Skeletal muscle satellite cell (primary cell): ENCODE measurements around the gene APBB2.

Experiments
- H3K27me3 ChIP-seq: 2 replicates; pipeline ENCODE4 v1.7.0; 2013; ENCODE audit warnings: low read length; ENCODE audit not compliant: control insufficient read depth, insufficient read depth
- H3K36me3 ChIP-seq: 2 replicates; pipeline ENCODE4 v1.7.0; 2013; ENCODE audit warnings: mild to moderate bottlenecking, control low read depth, low read length; ENCODE audit not compliant: insufficient read depth
- H3K4me1 ChIP-seq: 2 replicates; pipeline ENCODE4 v1.7.0; 2013; ENCODE audit warnings: low read length; ENCODE audit not compliant: control insufficient read depth, insufficient read depth
- H3K4me2 ChIP-seq: 2 replicates; pipeline ENCODE4 v1.7.0; 2013; ENCODE audit warnings: mild to moderate bottlenecking, low read length
- H3K4me3 ChIP-seq: 2 replicates; pipeline ENCODE4 v1.7.0; 2013; ENCODE audit warnings: low read length
- H3K9ac ChIP-seq: 2 replicates; pipeline ENCODE4 v1.7.0; 2013; ENCODE audit warnings: mild to moderate bottlenecking, low read depth, low read length, moderate library complexity
- H3K9me3 ChIP-seq: replicated peaks from 2 replicates; pipeline ENCODE4 v1.7.0; 2013; ENCODE audit warnings: mild to moderate bottlenecking, control low read depth, low read length

Gene APBB2

DNA sequence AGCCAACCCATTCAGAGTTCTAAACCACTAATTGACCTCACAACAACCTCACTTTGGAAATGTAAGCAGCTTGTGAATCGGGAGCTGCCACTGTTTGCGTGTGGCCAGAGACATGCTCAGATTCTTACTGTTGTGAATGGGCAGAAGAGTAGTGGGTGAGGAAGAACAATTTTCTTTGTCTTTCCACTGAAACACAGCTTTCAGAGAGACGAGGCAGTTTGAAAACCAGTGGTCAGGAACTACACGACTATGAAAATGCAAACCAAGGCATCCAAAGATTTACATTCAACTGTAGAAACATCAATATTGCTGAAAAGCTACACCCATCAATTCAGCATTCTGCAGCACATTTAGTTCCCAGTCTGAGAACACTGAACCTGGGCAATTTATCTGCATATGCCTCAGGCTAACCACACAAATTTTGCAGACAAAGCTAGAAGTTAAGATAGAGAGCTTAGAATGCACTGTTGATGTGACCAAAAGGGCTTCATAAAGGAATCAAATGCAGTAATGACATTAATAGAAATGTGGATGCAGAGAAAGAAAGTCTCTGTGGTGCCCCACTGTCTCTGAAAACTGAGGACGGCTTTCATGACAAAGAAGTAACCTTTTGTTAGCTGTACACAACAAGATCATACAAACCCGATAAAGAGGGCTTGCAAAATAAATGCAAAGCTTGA, 134.3 kb downstream of the APBB2 start:
- Histone ChIP-seq H3K9ac (no peak overlapping the region), H3K36me3 (no peaks in the 10 kb centered on the region), H3K9me3 (no peaks in the 10 kb centered on the region), H3K27me3 (no peaks in the 10 kb centered on the region), H3K4me2 (no peak overlapping the region), H3K4me3 (no peak overlapping the region), H3K4me1 (peaks cover 8% of the 10 kb centered on the region)

DNA sequence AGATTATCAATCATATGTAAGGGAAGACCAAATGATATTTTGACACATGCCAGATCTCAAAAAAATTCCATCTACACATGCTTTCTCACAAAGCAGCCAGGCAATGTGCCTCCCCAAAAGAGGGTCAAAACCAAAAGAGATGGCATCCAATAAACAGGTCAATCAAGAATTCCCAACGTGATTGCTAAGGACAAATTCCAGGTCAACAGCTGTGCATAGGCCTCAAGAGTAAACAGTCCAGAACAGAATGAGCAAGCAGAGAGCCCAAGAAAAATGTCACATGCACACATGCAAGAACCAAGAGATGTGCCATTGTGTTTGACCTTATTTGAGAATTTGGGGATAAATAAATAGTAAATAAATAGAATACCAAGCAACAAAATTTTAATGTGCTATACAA, 136.7 kb downstream of the APBB2 start:
- Histone ChIP-seq H3K9ac (no peak overlapping the region), H3K4me3 (no peak overlapping the region), H3K4me1 (peaks cover 10% of the 10 kb centered on the region), H3K4me2 (no peak overlapping the region), H3K9me3 (no peaks in the 10 kb centered on the region), H3K36me3 (no peaks in the 10 kb centered on the region), H3K27me3 (no peaks in the 10 kb centered on the region)

DNA sequence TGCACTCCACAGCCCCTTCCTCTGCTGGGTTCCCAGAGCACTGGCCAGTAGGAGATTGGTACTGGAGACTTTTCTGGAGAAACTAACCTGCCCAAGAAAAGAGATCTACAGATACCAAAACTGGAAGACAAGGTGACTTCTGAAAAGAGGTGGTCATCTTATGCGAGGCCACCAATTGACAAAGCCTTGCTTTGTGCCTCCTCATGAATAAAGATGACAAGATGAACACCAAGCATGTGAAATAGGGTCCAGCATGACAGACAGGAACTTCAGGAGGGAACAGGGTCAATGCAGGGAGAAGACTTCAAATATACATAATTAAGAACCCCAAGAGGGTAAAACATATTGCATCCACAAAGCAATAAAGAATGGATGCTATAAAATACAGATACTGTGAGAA, 137.9 kb downstream of the APBB2 start:
- Histone ChIP-seq H3K9ac (no peak overlapping the region), H3K4me3 (no peak overlapping the region), H3K9me3 (no peaks in the 10 kb centered on the region), H3K4me1 (peaks cover 21% of the 10 kb centered on the region), H3K36me3 (no peaks in the 10 kb centered on the region), H3K4me2 (no peak overlapping the region), H3K27me3 (no peaks in the 10 kb centered on the region)

DNA sequence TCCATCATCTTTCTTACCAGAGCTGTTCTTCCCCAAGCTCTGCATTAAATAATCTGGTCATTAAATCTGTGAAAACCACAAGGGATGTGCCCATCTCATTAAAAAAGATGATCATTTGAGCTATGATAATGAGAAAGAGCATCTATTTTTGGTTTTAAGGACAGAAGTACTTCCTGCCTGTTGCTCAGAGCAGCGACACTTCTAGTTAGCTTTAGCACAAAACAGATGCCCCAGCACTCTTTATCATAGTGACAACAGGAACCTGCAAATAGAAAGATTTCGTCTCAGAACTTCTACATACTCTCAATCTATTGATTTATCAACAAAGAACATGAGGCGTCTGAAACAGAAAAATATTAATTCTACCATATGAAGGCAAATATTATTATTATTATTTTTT, 140.1 kb downstream of the APBB2 start:
- Histone ChIP-seq H3K36me3 (no peaks in the 10 kb centered on the region), H3K9me3 (no peaks in the 10 kb centered on the region), H3K27me3 (no peaks in the 10 kb centered on the region), H3K4me1 (peaks cover 32% of the 10 kb centered on the region), H3K4me2 (no peak overlapping the region), H3K4me3 (no peak overlapping the region), H3K9ac (no peak overlapping the region)

GRCh38 chr4:41072021-41072777, 142.1 kb downstream of the APBB2 start:
- Histone ChIP-seq H3K36me3 (no peaks in the 10 kb centered on the region), H3K4me3 (no peak overlapping the region), H3K9me3 (no peaks in the 10 kb centered on the region), H3K27me3 (no peaks in the 10 kb centered on the region), H3K4me2 (peak overlapping the region; percentile 1), H3K9ac (no peak overlapping the region), H3K4me1 (peaks cover 24% of the 10 kb centered on the region)

GRCh38 chr4:41070516-41071281, 143.6 kb downstream of the APBB2 start:
- H3K9me3 ChIP-seq = no peaks in the 10 kb centered on the region

DNA sequence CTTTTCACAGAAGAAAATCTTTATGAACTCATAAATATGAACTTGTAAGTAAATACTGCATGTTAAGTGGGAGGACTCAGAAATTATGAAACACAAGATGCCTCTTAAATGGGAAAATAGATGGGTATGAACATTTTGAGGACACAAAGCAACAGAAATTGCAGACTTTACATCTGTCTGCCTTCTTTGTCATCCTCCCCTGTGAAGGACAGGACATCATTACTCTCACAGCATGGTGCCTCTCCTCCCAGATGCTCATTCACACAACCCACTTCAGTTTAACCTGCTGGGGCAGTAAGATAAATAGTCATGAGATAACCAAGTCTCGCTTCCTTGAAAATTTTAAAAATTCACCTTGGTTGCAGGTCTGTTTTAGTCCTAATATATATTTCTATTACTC, 144.5 kb downstream of the APBB2 start:
- no peak overlapping the region for H3K9ac ChIP-seq
- no peaks in the 10 kb centered on the region for H3K9me3 ChIP-seq
- no peaks in the 10 kb centered on the region for H3K36me3 ChIP-seq
- H3K4me1 ChIP-seq = peaks cover 24% of the 10 kb centered on the region
- no peak overlapping the region for H3K4me3 ChIP-seq
- H3K4me2 ChIP-seq = no peak overlapping the region
- H3K27me3 ChIP-seq = no peaks in the 10 kb centered on the region

More at GRCh38 chr4:41070516-41071281, 143.6 kb downstream of the APBB2 start:
- no peak overlapping the region for H3K9ac ChIP-seq
- no peaks in the 10 kb centered on the region for H3K36me3 ChIP-seq
- H3K4me2 ChIP-seq = no peak overlapping the region
- no peak overlapping the region for H3K4me3 ChIP-seq
- peaks cover 24% of the 10 kb centered on the region for H3K4me1 ChIP-seq
- no peaks in the 10 kb centered on the region for H3K27me3 ChIP-seq

GRCh38 chr4:41069257-41069656, 145.1 kb downstream of the APBB2 start:
- H3K9me3 ChIP-seq = no peaks in the 10 kb centered on the region
- H3K36me3 ChIP-seq = peaks cover 5% of the 10 kb centered on the region
- peaks cover 24% of the 10 kb centered on the region for H3K4me1 ChIP-seq
- H3K4me2 ChIP-seq = no peak overlapping the region
- no peak overlapping the region for H3K4me3 ChIP-seq
- no peaks in the 10 kb centered on the region for H3K27me3 ChIP-seq
- H3K9ac ChIP-seq = no peak overlapping the region

GRCh38 chr4:41067369-41067768, 147.0 kb downstream of the APBB2 start:
- Histone ChIP-seq H3K4me3 (no peak overlapping the region), H3K4me1 (peaks cover 31% of the 10 kb centered on the region), H3K27me3 (no peaks in the 10 kb centered on the region), H3K4me2 (no peak overlapping the region), H3K9ac (no peak overlapping the region), H3K9me3 (no peaks in the 10 kb centered on the region), H3K36me3 (peaks cover 5% of the 10 kb centered on the region)

DNA sequence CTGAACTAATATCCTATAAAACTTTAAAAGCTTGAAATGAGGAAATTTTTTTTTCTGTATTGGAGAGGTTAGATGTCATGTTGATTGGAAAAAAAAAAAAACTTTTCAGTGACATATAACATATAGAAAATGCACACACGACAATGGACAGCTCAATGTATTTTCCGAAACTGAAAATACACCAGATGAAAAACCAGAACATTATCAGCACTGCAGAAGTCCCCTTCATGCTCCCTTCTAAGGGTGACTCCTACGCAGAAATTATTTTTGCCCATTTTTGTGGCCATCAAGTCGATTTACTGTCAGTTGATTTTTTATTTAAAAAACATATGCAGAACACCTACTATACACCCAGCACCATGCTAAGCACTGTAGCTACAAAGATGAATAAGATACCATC, 148.3 kb downstream of the APBB2 start:
- H3K4me1 ChIP-seq = peaks cover 33% of the 10 kb centered on the region
- peaks cover 5% of the 10 kb centered on the region for H3K36me3 ChIP-seq
- no peaks in the 10 kb centered on the region for H3K9me3 ChIP-seq
- no peak overlapping the region for H3K4me2 ChIP-seq
- H3K9ac ChIP-seq = no peak overlapping the region
- no peak overlapping the region for H3K4me3 ChIP-seq
- H3K27me3 ChIP-seq = no peaks in the 10 kb centered on the region

DNA sequence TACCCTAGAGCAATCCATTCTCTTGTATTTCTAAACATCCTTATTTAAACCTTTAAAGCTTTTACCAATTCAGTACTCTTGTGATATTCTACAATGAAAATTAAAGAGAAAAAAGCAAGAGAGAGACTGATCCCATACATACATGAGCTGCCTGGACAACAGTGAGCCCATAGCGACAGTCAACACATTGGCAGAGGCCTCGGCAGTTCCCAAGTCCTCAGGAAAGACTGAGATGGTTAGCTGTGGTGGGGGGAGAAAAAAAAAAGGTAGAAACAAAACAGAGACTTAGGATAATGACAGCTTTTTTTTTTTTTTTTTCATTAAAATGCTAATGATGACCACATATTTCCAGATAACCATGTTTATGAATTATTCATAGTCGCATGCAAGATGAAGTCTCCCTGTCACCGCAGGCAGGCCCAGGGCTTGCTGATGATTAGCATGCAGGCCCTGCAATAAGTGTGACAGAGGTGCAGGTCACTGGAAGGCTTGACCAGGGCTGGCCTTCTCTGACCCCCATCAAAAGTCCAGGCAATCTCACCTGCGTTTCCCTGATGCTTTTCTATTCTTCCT, 148.8 kb downstream of the APBB2 start:
- Histone ChIP-seq H3K4me2 (no peak overlapping the region), H3K9me3 (no peaks in the 10 kb centered on the region), H3K27me3 (no peaks in the 10 kb centered on the region), H3K9ac (no peak overlapping the region), H3K4me1 (peaks cover 33% of the 10 kb centered on the region), H3K4me3 (no peak overlapping the region), H3K36me3 (peaks cover 5% of the 10 kb centered on the region)
